ENCODE results near the gene ZNF185. TPM values are rescaled to one million over a fixed set of nuclear protein-coding genes. Genes with fewer than 3 reads are reported as not detected.

The ZNF185 gene
- total RNA-seq, 1 experiment from 2014 or later: 2.1 TPM

- Histone ChIP-seq H3K4me1 (ENCODE audit: insufficient read depth, low read length, poor library complexity, severe bottlenecking) (no peaks in the 10 kb centered on the region), H3K27me3 (replicated peaks; ENCODE audit: insufficient read depth, low read depth, low read length, poor library complexity) (no peaks in the 10 kb centered on the region), H3K27ac (ENCODE audit: low read depth, low read length, poor library complexity, severe bottlenecking) (no peak overlapping the region), H3K9me3 (ENCODE audit: low read depth, low read length, poor library complexity, severe bottlenecking) (no peaks in the 10 kb centered on the region), H3K36me3 (ENCODE audit: insufficient read depth, low read length, poor library complexity, severe bottlenecking) (no peaks in the 10 kb centered on the region), H3K4me3 (ENCODE audit: low read depth, low read length, poor library complexity, severe bottlenecking) (no peak overlapping the region)
- BruUV-seq (replicated peaks): no TSS peak
- CTCF ChIA-PET: no interaction called here
- intact Hi-C loops (cut with micrococcal nuclease; ENCODE audit: unreplicated experiment): loop anchor here (10.0 kb wide), 1 partner anchor 1172 kb away; no protein-coding TSS in a partner anchor
- no peak for DNase-seq (ENCODE audit: low spot score)
- POLR2A ChIA-PET (ENCODE audit: low non-redundant PET): no interaction called here
- TF ChIP-seq EZH2 (IDR thresholded peaks at IDR 0.05; ENCODE audit: borderline replicate concordance, low read depth, low read length, poor library complexity, severe bottlenecking): no peak
- TF ChIP-seq CTCF (conservative IDR thresholded peaks at IDR 0.05; ENCODE audit: low read depth, low read length): no peak
Observed at GRCh38 chrX:152926923-152927322, 29.1 kb downstream of the ZNF185 start.

GRCh38 chrX:152927858-152928760 lies 30.2 kb downstream of the ZNF185 start:
- DNase-seq (ENCODE audit: low spot score): no peak
- Histone ChIP-seq H3K4me3 (ENCODE audit: low read depth, low read length, poor library complexity, severe bottlenecking) (no peak overlapping the region), H3K4me1 (ENCODE audit: insufficient read depth, low read length, poor library complexity, severe bottlenecking) (no peaks in the 10 kb centered on the region), H3K9me3 (ENCODE audit: low read depth, low read length, poor library complexity, severe bottlenecking) (no peaks in the 10 kb centered on the region), H3K27me3 (replicated peaks; ENCODE audit: insufficient read depth, low read depth, low read length, poor library complexity) (no peaks in the 10 kb centered on the region), H3K36me3 (ENCODE audit: insufficient read depth, low read length, poor library complexity, severe bottlenecking) (no peaks in the 10 kb centered on the region), H3K27ac (ENCODE audit: low read depth, low read length, poor library complexity, severe bottlenecking) (no peak overlapping the region)
- POLR2A ChIA-PET (ENCODE audit: low non-redundant PET): no interaction called here
- TF ChIP-seq EZH2 (IDR thresholded peaks at IDR 0.05; ENCODE audit: borderline replicate concordance, low read depth, low read length, poor library complexity, severe bottlenecking): no peak
- no peak for TF ChIP-seq CTCF (conservative IDR thresholded peaks at IDR 0.05; ENCODE audit: low read depth, low read length)
- intact Hi-C loops (cut with micrococcal nuclease; ENCODE audit: unreplicated experiment): loop anchor here (10.0 kb wide), 1 partner anchor 1173 kb away; no protein-coding TSS in a partner anchor
- no TSS peak for BruUV-seq (replicated peaks)
- CTCF ChIA-PET: no interaction called here

- POLR2A ChIA-PET (ENCODE audit: low non-redundant PET): no interaction called here
- no peaks in the 10 kb centered on the region for H3K27me3 ChIP-seq (replicated peaks; ENCODE audit: insufficient read depth, low read depth, low read length, poor library complexity)
Observed at GRCh38 chrX:152928761-152929400, 31.0 kb downstream of the ZNF185 start.

More at GRCh38 chrX:152928761-152929400, 31.0 kb downstream of the ZNF185 start:
- no peak overlapping the region for H3K4me3 ChIP-seq (ENCODE audit: low read depth, low read length, poor library complexity, severe bottlenecking)
- no peak overlapping the region for H3K27ac ChIP-seq (ENCODE audit: low read depth, low read length, poor library complexity, severe bottlenecking)
- no peaks in the 10 kb centered on the region for H3K4me1 ChIP-seq (ENCODE audit: insufficient read depth, low read length, poor library complexity, severe bottlenecking)
- TF ChIP-seq EZH2 (IDR thresholded peaks at IDR 0.05; ENCODE audit: borderline replicate concordance, low read depth, low read length, poor library complexity, severe bottlenecking): no peak
- intact Hi-C loops (cut with micrococcal nuclease; ENCODE audit: unreplicated experiment): loop anchor here (10.0 kb wide), 1 partner anchor 1174 kb away; no protein-coding TSS in a partner anchor
- H3K9me3 ChIP-seq (ENCODE audit: low read depth, low read length, poor library complexity, severe bottlenecking): no peaks in the 10 kb centered on the region
- H3K36me3 ChIP-seq (ENCODE audit: insufficient read depth, low read length, poor library complexity, severe bottlenecking): no peaks in the 10 kb centered on the region
- CTCF ChIA-PET: no interaction called here
- no TSS peak for BruUV-seq (replicated peaks)
- DNase-seq (ENCODE audit: low spot score): no peak
